ENCODE measurements around the gene SHMT2. TPM values are rescaled to one million over a fixed set of nuclear protein-coding genes. Genes with fewer than 3 reads are reported as not detected.

Gene SHMT2
- total RNA-seq, 1 experiment from 2014 or later = 171 TPM

GRCh38 chr12:57238854-57239554 is 9.5 kb downstream of the SHMT2 start:
- DNase-seq (ENCODE audit: low read depth) = peak; percentile 81

- DNase-seq (ENCODE audit: low read depth) = no peak
Observed at GRCh38 chr12:57239587-57240065, 10.1 kb downstream of the SHMT2 start.

GRCh38 chr12:57240066-57240921 is 10.8 kb downstream of the SHMT2 start:
- peak; percentile 60 for DNase-seq (ENCODE audit: low read depth)

- DNase-seq (ENCODE audit: low read depth) = no peak
Observed at GRCh38 chr12:57240926-57241401, 11.5 kb downstream of the SHMT2 start.

GRCh38 chr12:57241402-57242310 is 12.1 kb downstream of the SHMT2 start:
- no peak for DNase-seq (ENCODE audit: low read depth)

- DNase-seq (ENCODE audit: low read depth) = no peak
Observed at GRCh38 chr12:57242329-57242690, 12.8 kb downstream of the SHMT2 start.

- no peak for DNase-seq (ENCODE audit: low read depth)
Observed at GRCh38 chr12:57242691-57243454, 13.4 kb downstream of the SHMT2 start.

GRCh38 chr12:57243521-57244311 is 14.2 kb downstream of the SHMT2 start:
- DNase-seq (ENCODE audit: low read depth) = no peak

GRCh38 chr12:57244312-57244696 is 14.8 kb downstream of the SHMT2 start:
- DNase-seq (ENCODE audit: low read depth) = no peak

- DNase-seq (ENCODE audit: low read depth) = no peak
Observed at GRCh38 chr12:57247041-57247440, 17.5 kb downstream of the SHMT2 start.

- DNase-seq (ENCODE audit: low read depth) = no peak
Observed at GRCh38 chr12:57248934-57249742, 19.6 kb downstream of the SHMT2 start.

GRCh38 chr12:57250541-57250940 is 21.0 kb downstream of the SHMT2 start:
- no peak for DNase-seq (ENCODE audit: low read depth)

- peak; percentile 79 for DNase-seq (ENCODE audit: low read depth)
Observed at GRCh38 chr12:57250956-57251355, 21.4 kb downstream of the SHMT2 start, which contains the start of gene STAC3. Gene STAC3, minus strand, starts transcription at chr12:57251187. Its CDS starts 1,551 bp downstream, at chr12:57249636.

GRCh38 chr12:57254506-57255280 is 25.2 kb downstream of the SHMT2 start:
- DNase-seq (ENCODE audit: low read depth) = no peak

- DNase-seq (ENCODE audit: low read depth) = no peak
Observed at GRCh38 chr12:57255916-57256315, 26.4 kb downstream of the SHMT2 start.

GRCh38 chr12:57258977-57259970 is 29.8 kb downstream of the SHMT2 start:
- no peak for DNase-seq (ENCODE audit: low read depth)

- DNase-seq (ENCODE audit: low read depth) = no peak
Observed at GRCh38 chr12:57260366-57260765, 30.9 kb downstream of the SHMT2 start.

Data from LHCN-M2 (cell line).